K562 (cell line): ENCODE data around the gene CRIM1.

Experiments used
- E2F4 ChIP-seq: sonication (generic); formaldehyde crosslinking; IDR thresholded peaks from 2 replicates; pipeline ENCODE4 v1.8.0; 2022; ENCODE audit warnings: mild to moderate bottlenecking, low read depth, missing genetic modification reagents
- POLR2AphosphoS5 ChIP-seq: IDR thresholded peaks from 2 replicates; pipeline ENCODE4 v1.6.1; 2011; ENCODE audit warnings: mild to moderate bottlenecking, low read depth, low read length, moderate library complexity; ENCODE audit not compliant: control insufficient read depth, insufficient read depth
- RAD51 ChIP-seq: fragments of 450-650 bp; IDR thresholded peaks from 2 replicates; pipeline ENCODE4 v1.7.1; 2016; ENCODE audit warnings: low read depth, mild to moderate bottlenecking, borderline replicate concordance
- ZNF740 ChIP-seq, 3 experiments: fragments of 200-800 bp in 1 of 3; sonication (Bioruptor generic) in 1 of 3; sonication (generic) in 1 of 3; formaldehyde crosslinking in 1 of 3; IDR thresholded peaks; 2 replicates each; pipeline versions ENCODE4 v1.6.1 to v1.8.0; 2016 to 2022; ENCODE audit warnings: mild to moderate bottlenecking in 2 of 3, missing compliant biosample characterization in 2 of 3, missing genetic modification characterization in 2 of 3, missing genetic modification reagents in 1 of 3
- ZNF830 ChIP-seq: fragments of 250-450 bp; sonication (Bioruptor Pico); IDR thresholded peaks from 2 replicates; pipeline ENCODE4 v1.5.0; 2021; ENCODE audit warnings: mild to moderate bottlenecking

DNA sequence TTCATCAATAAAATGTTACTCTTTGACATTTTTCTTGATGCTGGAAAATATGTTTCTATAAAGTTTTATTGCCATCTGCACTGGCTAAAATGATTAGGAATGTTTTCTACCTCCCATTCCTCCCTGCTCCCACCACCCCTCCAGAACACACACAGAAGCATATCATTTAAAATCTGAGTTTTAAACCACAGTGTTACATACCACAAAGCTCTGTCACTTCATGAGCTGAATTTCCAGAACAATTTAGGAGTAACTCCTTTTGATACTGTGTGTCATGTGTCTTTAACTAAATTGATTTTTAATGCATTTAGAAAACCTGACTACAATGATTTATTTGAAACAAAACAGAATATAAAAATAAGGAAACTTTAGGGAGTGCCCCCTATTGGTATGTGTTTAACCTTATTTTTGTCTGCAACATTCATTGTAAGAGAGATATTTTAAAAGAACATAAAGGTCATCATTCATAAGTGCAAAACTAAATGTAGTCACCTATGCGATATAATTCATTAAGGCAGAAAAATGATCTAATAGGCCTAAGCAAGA, 190.4 kb downstream of the CRIM1 start:
- TF ChIP-seq ZNF740 (CRISPR knock-in tag; IDR thresholded peaks at IDR 0.05) (no peak), ZNF740 (tag; IDR thresholded peaks at IDR 0.05) (no peak), POLR2AphosphoS5 (no peak), ZNF830 (CRISPR knock-in tag) (no peak), RAD51 (no peak), E2F4 (CRISPR knock-in tag) (no peak)
